Measurements from ENCODE around the gene SEC61A1. TPM values are rescaled to one million over a fixed set of nuclear protein-coding genes. Genes with fewer than 3 reads are reported as not detected.

Gene SEC61A1
- polyA plus RNA-seq, 3 donors: 161 to 180 (median 172) TPM

- no peak for DNase-seq (ENCODE audit: extremely low read depth in 1 of 11, low read depth in 9 of 11, low spot score in 4 of 11)
These were observed 32.4 kb downstream of the SEC61A1 start for GRCh38 chr3:128084675-128085021.

GRCh38 chr3:128089135-128089534, 36.9 kb downstream of the SEC61A1 start:
- no peak for DNase-seq (ENCODE audit: extremely low read depth in 1 of 11, low read depth in 9 of 11, low spot score in 4 of 11)

- DNase-seq (ENCODE audit: extremely low read depth in 1 of 11, low read depth in 9 of 11, low spot score in 4 of 11): no peak
These were observed 39.3 kb downstream of the SEC61A1 start for GRCh38 chr3:128091586-128091985.

GRCh38 chr3:128094295-128095151, 42.3 kb downstream of the SEC61A1 start:
- DNase-seq (ENCODE audit: extremely low read depth in 1 of 11, low read depth in 9 of 11, low spot score in 4 of 11): no peak

- DNase-seq (ENCODE audit: extremely low read depth in 1 of 11, low read depth in 9 of 11, low spot score in 4 of 11): peak in 5 of 11 donors; percentile 44 to 61 (median 51)
These were observed 43.0 kb downstream of the SEC61A1 start for GRCh38 chr3:128095222-128095703.

- no peak for DNase-seq (ENCODE audit: extremely low read depth in 1 of 11, low read depth in 9 of 11, low spot score in 4 of 11)
These were observed 46.0 kb downstream of the SEC61A1 start for GRCh38 chr3:128098234-128098633.

GRCh38 chr3:128100161-128100560, 47.9 kb downstream of the SEC61A1 start:
- DNase-seq (ENCODE audit: extremely low read depth in 1 of 11, low read depth in 9 of 11, low spot score in 4 of 11): no peak

GRCh38 chr3:128100638-128101037, 48.4 kb downstream of the SEC61A1 start:
- no peak for DNase-seq (ENCODE audit: extremely low read depth in 1 of 11, low read depth in 9 of 11, low spot score in 4 of 11)

GRCh38 chr3:128103136-128103676, 51.0 kb downstream of the SEC61A1 start:
- no peak for DNase-seq (ENCODE audit: extremely low read depth in 1 of 11, low read depth in 9 of 11, low spot score in 4 of 11)

- no peak for DNase-seq (ENCODE audit: extremely low read depth in 1 of 11, low read depth in 9 of 11, low spot score in 4 of 11)
These were observed 55.6 kb downstream of the SEC61A1 start for GRCh38 chr3:128107834-128108233.

GRCh38 chr3:128111147-128111546, 58.9 kb downstream of the SEC61A1 start:
- no peak for DNase-seq (ENCODE audit: extremely low read depth in 1 of 11, low read depth in 9 of 11, low spot score in 4 of 11)

GRCh38 chr3:128112357-128112968, 60.2 kb downstream of the SEC61A1 start:
- no peak for DNase-seq (ENCODE audit: extremely low read depth in 1 of 11, low read depth in 9 of 11, low spot score in 4 of 11)

- no peak for DNase-seq (ENCODE audit: extremely low read depth in 1 of 11, low read depth in 9 of 11, low spot score in 4 of 11)
These were observed 61.9 kb downstream of the SEC61A1 start for GRCh38 chr3:128113817-128114794.

Other genes with a start within 250 kb of the SEC61A1 start
- gene MGLL, start 229.9 kb upstream of the SEC61A1 start, polyA plus RNA-seq (ENCODE audit: insufficient read length in 3 of 3): 10 to 100 TPM; 23.7 to 30.1 (median 24.5) TPM
- gene KBTBD12, start 137.2 kb upstream of the SEC61A1 start, polyA plus RNA-seq (ENCODE audit: insufficient read length in 3 of 3): 1 to 10 TPM in 2 of 3 donors, under 1 TPM in 1; 0.96 to 1.5 (median 1.0) TPM
- gene RUVBL1, start 71.4 kb downstream of the SEC61A1 start, polyA plus RNA-seq (ENCODE audit: insufficient read length in 3 of 3): 10 to 100 TPM; 64.9 to 72.3 (median 70.9) TPM
- gene EEFSEC, start 101.0 kb downstream of the SEC61A1 start, polyA plus RNA-seq (ENCODE audit: insufficient read length in 3 of 3): 10 to 100 TPM; 19.5 to 26.9 (median 25.5) TPM

All from renal cortex interstitium (tissue), 11 donors.